NB4 (cell line): ENCODE results near the gene LIPG.

ENCODE experiments used
- CTCF ChIP-seq: IDR thresholded peaks from one replicate; pipeline ENCODE4 v1.5.1; 2012; ENCODE audit warnings: low read depth, low read length
- MAX ChIP-seq: IDR thresholded peaks from 2 replicates; pipeline ENCODE4 v1.6.1; 2011; ENCODE audit warnings: low read depth, low read length
- POLR2A ChIP-seq: IDR thresholded peaks from 2 replicates; pipeline ENCODE4 v1.6.1; 2011; ENCODE audit warnings: mild to moderate bottlenecking; ENCODE audit not compliant: insufficient read length; ENCODE audit errors: extremely low read depth

GRCh38 chr18:49640741-49641140 is 78.9 kb downstream of the LIPG start:
- TF ChIP-seq MAX (no peak), POLR2A (no peak), CTCF (no peak)
